NCI-H128 (cell line): ENCODE results near the gene FAM83E.
A peak's percentile ranks its signal among the peaks of the same experiment; 100 is the strongest.
"Not testable (repeated sequence)": the region's sequence is repeated elsewhere in the genome, so short reads cannot be mapped to it uniquely, and the experiment has no call there.

ENCODE experiments used
- DNase-seq: peaks from one replicate; lab custom pipeline; 2025; ENCODE audit not compliant: unreplicated experiment; lab: John Stamatoyannopoulos, UW

FAM83E gene

DNA sequence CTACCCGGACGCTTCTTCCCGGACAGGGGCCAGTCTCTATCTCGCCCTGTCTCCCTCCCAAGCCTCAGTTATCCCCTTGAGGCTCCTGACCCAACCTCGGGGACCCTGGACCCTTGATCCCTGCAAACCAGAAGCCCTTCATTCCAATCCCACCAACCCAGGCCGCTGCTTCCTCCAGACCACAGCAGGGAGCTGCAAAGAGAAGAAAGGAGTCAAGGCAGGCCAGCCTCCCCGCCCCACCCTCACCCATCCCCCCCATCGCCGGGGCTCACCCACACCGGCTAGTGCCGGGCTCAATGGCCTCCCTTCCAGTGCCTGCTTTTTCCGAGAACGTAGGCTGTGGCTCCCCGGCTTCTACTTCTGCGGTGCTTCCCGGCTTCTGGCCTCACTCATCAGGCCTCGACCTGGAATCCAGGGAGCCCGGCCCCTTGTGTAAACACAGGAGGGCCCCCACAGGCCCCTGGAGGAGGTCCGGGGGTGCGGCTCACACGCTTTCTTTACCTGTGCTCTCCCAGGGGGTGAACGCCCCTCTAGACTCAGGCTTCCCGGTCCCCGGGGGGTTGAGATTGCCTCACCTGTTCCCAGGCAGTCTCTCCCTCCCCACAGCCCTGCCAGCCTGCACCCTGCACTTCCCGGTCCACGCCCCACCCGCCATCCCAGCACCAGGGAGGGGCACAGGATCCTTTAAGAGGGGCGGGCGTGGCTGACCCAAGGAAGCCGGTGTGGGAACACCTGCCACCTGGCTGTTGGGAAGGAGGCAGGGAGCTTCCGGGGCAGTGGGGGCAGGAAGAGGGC, at the start of gene FAM83E:
TSS of gene FAM83E (minus strand) at position 641 of the 795 bp plus-strand sequence. CDS start 1,704 bp downstream, outside the sequence.
- DNase-seq: no peak

GRCh38 chr19:48664476-48664875, 49.6 kb upstream of the FAM83E start:
- no peak for DNase-seq

GRCh38 chr19:48663667-48664066, 48.8 kb upstream of the FAM83E start:
- DNase-seq: no peak

DNA sequence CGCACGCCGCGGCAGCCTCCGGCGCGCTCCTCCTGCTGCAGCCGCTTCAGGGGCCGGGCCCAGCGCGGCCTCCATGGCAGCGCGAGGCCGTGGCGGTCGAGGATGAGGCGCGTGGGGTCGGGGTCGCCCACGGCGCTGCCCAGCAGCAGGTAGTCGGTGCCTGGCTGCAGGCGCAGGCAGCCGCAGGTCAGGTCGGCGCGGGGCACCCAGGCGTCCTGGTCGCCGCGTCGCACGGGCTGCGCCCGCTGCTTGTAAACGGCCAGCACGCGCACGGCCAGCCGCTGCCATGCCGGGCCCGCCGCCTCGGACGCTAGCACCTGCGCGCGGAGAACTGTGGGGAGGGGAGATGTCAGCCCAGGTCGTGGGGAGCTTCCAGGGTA, 46.8 kb upstream of the FAM83E start:
- no peak for DNase-seq

GRCh38 chr19:48660852-48661710, 46.2 kb upstream of the FAM83E start:
- no peak for DNase-seq

GRCh38 chr19:48659768-48660167, 44.9 kb upstream of the FAM83E start:
- no peak for DNase-seq

DNA sequence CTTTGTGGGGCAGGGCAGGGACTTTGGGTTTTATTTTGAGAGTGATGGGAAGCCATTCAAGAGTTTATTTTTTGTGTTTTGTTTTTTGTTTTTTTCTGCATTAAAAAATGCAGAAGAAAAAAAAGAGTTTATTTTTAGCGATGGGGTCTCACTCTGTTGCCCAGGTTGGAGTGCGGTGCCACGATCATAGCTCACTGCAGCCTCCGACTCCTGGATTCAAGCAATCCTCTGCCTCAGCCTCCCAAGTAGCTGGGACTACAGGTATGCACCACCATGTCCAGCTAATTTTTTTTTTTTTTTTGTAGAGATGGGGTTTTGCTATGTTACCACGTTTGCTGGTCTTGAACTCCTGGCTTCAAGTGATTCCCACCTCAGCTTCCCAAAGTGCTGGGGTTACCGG, 43.6 kb upstream of the FAM83E start:
- no peak for DNase-seq

DNA sequence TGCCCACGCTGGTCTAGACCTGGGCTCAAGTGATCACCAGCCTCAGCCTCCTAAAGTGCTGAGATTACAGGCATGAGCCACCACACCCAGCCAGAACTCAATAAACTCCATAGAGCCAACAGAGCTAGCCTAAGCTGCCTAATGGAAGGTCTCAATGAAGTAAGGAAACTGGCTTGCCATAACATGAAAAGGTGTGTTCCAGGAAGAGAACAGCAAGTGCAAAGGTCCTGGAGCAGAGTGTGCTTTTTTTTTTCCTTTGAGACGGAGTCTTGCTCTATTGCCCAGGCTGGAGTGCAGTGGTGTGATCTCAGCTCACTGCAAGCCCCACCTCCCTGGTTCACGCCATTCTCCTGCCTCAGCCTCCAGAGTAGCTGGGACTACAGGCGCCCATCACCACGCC, 43.0 kb upstream of the FAM83E start:
- DNase-seq: not testable (repeated sequence)

DNA sequence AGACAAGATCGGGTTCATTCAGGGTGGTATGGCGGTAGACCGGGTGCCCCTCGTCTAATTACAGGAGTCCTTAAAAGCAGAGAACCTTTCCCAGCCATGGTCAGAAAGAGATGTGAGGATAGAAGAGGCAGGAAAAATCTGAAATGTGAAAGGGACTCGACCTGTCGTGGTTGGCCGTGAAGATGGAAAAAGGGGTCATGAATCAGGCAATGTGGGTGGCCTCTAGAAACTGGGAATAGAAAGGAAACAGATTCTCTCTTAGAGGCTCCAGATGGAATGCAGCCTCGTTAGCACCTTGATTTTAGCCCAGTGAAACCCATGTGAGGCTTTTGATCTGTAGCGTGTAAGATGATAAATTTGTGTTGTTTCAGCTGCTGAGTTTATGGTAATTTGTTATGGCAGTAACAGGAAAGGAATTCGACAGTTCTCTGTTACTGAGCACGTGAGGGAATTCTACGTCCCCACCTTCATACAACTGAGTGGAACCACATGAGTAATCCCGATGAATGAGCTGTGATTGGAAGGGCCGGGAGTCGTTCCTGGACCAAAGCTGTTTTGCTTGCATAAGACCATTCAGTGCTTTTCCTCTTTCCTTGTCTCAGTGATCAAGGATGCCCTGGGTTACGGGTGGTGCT, 42.1 kb upstream of the FAM83E start:
- DNase-seq: no peak

GRCh38 chr19:48654299-48655059, 39.6 kb upstream of the FAM83E start:
- DNase-seq: no peak

DNA sequence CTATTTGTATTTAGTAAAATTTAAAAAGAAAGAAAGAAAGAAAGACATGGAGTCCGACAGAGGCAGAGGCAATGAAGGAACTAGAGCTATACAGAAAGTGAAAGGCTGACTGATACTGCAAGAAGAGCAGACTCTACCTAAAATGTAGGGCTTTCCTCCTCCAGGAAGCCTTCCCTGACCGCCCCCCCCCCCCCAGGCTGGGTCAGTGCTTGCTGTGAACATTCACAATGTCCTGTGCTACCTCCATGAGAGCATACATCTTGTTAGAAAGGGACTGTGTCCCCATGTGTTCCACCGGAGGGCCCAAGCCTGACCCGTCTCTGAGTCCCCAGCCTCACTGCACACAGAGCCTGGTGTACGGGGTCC, 36.8 kb upstream of the FAM83E start:
- DNase-seq: no peak

GRCh38 chr19:48650974-48651682, 36.3 kb upstream of the FAM83E start:
- DNase-seq: no peak

- DNase-seq: no peak
These were observed 33.3 kb upstream of the FAM83E start for GRCh38 chr19:48648134-48648533.

GRCh38 chr19:48646722-48647216, 31.9 kb upstream of the FAM83E start:
- no peak for DNase-seq

DNA sequence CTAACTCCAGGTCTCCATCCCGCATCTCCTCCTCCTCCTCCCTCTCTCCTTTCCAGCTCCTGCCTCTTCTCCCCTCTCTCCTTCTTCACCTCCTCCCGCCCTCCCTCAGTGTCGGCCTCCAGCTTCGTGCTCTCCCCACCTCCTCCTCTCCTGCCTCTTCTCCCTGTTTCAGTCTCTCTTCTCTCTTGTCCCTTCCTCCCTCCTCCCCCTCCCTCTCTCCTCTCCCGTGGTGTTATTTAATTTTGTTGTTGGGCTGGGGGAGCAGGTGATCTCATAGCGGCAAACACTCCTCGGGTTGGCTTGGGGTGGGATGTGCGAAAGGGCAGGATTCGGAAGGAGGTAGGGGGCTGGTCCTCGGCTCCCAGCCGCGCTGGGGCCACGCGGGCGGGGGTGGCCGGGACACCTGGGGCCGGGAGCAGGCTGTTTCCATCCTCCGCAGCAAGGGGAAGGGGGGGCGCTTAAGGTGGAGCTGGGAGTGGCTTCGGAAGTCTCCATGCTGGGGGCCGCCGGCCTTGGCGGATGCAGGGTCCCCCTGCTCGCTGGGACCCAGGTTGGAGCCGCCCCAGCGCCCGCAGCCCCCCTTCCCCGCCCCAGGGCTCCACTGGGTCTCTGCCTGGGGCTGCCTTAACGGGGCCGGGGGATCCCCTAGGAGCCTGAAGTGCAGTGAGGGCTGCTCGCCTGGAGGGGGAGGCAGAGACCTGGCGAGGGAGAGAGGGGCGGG, 31.3 kb upstream of the FAM83E start, which contains the start of gene CA11:
TSS of gene CA11 (minus strand) at position 187 of the 721 bp plus-strand sequence. CDS start 555 bp downstream, outside the sequence.
- DNase-seq: peak; percentile 85

DNA sequence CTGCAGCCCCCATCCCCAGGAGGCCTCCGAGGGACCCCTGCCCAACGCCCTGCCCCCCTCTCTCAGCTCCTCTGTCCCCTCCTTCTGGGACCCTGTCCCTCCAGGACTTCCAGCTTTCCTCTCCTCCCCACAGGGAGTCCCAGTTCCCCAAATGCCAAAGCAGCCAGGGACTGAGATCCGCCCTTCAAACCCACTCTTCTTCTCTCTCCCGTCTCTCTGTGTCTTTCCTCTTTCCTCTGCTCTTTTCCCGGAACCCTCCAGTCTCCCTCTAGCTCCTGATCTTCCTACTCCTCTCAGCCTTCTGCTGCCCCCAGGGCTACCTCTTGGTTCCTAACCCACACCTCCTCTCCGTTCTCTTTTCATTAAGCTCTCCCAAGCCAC, 30.7 kb upstream of the FAM83E start:
- DNase-seq: no peak

DNA sequence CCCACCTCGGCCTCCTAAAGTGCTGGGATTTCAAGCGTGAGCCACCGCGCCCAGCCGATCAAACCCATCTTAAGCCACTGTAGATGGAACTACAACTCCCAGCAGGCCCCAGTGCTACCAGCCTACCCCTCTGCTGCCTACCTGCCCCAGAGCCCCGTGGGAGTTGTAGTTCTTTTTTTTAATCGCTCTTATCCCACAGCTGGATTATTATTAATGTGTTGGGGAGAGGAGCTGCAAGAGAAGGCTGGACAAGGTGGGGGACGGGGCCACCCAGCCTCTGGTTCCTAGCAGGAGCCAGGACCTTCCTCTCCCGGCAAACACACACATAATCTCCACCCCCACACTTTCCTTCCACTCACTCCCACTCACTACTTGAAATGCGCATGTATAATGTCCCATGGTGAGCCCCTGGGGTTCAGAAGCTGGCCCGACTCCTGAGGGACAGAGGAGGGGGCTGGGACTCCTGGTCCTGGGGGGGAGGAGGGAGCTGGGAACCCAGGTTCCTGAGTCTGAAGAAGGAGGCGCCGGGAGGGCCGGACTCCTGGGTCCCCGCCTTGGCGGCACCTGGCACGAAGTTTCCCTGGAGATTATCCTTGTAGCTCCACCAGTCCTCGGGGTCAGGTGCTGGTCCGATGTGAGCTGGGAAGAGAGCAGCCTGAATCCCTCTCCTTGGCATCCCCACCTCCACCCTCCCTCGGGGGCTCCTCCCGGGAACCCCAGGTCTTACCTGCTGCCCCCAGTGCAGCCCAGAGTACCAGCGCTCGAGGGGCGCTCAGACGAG, 30.2 kb upstream of the FAM83E start:
- peak; percentile 16 for DNase-seq

- no peak for DNase-seq
These were observed 29.5 kb upstream of the FAM83E start for GRCh38 chr19:48644355-48644754.

DNA sequence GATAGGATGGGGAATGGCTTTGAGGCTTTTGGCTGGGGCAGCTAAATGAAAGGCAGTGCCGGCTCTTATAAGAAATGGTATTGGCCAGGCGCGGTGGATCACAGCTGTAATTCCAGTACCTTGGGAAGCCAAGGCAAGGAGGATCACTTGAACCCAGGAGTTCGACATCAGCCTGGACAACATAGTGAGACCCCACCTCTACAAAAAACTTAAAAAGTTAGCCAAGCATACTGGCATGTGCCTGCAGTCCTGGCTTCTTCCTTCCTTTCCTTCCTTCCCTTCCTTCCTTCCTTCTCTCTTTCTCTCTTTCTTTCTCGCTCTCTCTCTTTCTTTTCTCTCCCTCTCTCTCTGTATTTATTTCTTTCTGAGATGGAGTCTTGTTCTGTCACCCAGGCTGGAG, 28.0 kb upstream of the FAM83E start:
- DNase-seq: no peak
